Ectodermal cell (in vitro differentiated cells): ENCODE data around the gene SEC61A1.

ENCODE experiments used
- H3K27ac ChIP-seq: 2 replicates; pipeline ENCODE4 v1.7.0; 2013; ENCODE audit warnings: mild to moderate bottlenecking, low read depth, low read length; ENCODE audit not compliant: insufficient read depth, poor library complexity, severe bottlenecking
- H3K27me3 ChIP-seq: 2 replicates; pipeline ENCODE4 v1.7.0; 2013; ENCODE audit warnings: mild to moderate bottlenecking, low read length; ENCODE audit not compliant: insufficient read depth, control insufficient read depth, poor library complexity, severe bottlenecking
- H3K36me3 ChIP-seq: one replicate; pipeline ENCODE4 v1.7.0; 2013; ENCODE audit warnings: low read length; ENCODE audit not compliant: control insufficient read depth, insufficient read depth
- H3K4me1 ChIP-seq: one replicate; pipeline ENCODE4 v1.7.0; 2013; ENCODE audit warnings: low read length; ENCODE audit not compliant: control insufficient read depth, insufficient read depth
- H3K4me3 ChIP-seq: 2 replicates; pipeline ENCODE4 v1.7.0; 2013; ENCODE audit warnings: low read depth, low read length, control low read depth; ENCODE audit not compliant: insufficient read depth
- H3K9me3 ChIP-seq: 2 replicates; pipeline ENCODE4 v1.7.0; 2013; ENCODE audit warnings: mild to moderate bottlenecking, low read length, moderate library complexity; ENCODE audit not compliant: control insufficient read depth
- WGBS, 2 experiments: methylation state at CpG; one replicate each; pipeline ENCODE4 v1.1.7; 2013; ENCODE audit warnings: missing lambda C conversion rate in 2 of 2; 5-methylcytosine and 5-hydroxymethylcytosine counted together

Gene SEC61A1

GRCh38 chr3:128107834-128108233 lies 55.6 kb downstream of the SEC61A1 start:
- Histone ChIP-seq H3K27me3 (no peaks in the 10 kb centered on the region), H3K4me1 (peaks cover 3% of the 10 kb centered on the region), H3K9me3 (no peaks in the 10 kb centered on the region), H3K36me3 (peaks cover 20% of the 10 kb centered on the region), H3K4me3 (no peak overlapping the region), H3K27ac (no peak overlapping the region)
- WGBS, 2 experiments: 52 to 66% methylated on average over 7 to 8 of the region's 8 CpGs

GRCh38 chr3:128111147-128111546 lies 58.9 kb downstream of the SEC61A1 start:
- Histone ChIP-seq H3K4me1 (peaks cover 3% of the 10 kb centered on the region), H3K36me3 (peaks cover 6% of the 10 kb centered on the region), H3K27me3 (no peaks in the 10 kb centered on the region), H3K4me3 (no peak overlapping the region), H3K9me3 (no peaks in the 10 kb centered on the region), H3K27ac (no peak overlapping the region)
- 95 to 96% methylated on average over 5 of the region's 5 CpGs for WGBS, 2 experiments

GRCh38 chr3:128112357-128112968 lies 60.2 kb downstream of the SEC61A1 start:
- Histone ChIP-seq H3K9me3 (no peaks in the 10 kb centered on the region), H3K4me1 (peaks cover 3% of the 10 kb centered on the region), H3K4me3 (no peak overlapping the region), H3K36me3 (peaks cover 6% of the 10 kb centered on the region), H3K27me3 (no peaks in the 10 kb centered on the region), H3K27ac (no peak overlapping the region)
- 94 to 96% methylated on average over 7 of the region's 7 CpGs for WGBS, 2 experiments

- WGBS, 2 experiments: 93% methylated on average over 9 of the region's 9 CpGs
- no peaks in the 10 kb centered on the region for H3K9me3 ChIP-seq
- H3K4me3 ChIP-seq: no peak overlapping the region
- peaks cover 6% of the 10 kb centered on the region for H3K36me3 ChIP-seq
- no peaks in the 10 kb centered on the region for H3K4me1 ChIP-seq
- H3K27me3 ChIP-seq: no peaks in the 10 kb centered on the region
- H3K27ac ChIP-seq: no peak overlapping the region
Measured at GRCh38 chr3:128113817-128114794, 61.9 kb downstream of the SEC61A1 start.
